NCI-H2227 treated with DMSO at 0.1 percent for 48 hours (cell line): ENCODE measurements around the gene SLCO4C1.

ENCODE experiments used
- DNase-seq: peaks from one replicate; lab custom pipeline; 2025; lab: John Stamatoyannopoulos, UW

SLCO4C1 gene

GRCh38 chr5:102271759-102272158, 24.3 kb downstream of the SLCO4C1 start:
- DNase-seq = no peak

- no peak for DNase-seq
Measured at GRCh38 chr5:102270036-102270435, 26.0 kb downstream of the SLCO4C1 start.

GRCh38 chr5:102262688-102263087, 33.4 kb downstream of the SLCO4C1 start:
- DNase-seq = no peak

GRCh38 chr5:102249381-102249780, 46.7 kb downstream of the SLCO4C1 start:
- DNase-seq = no peak

GRCh38 chr5:102243213-102243612, 52.9 kb downstream of the SLCO4C1 start:
- no peak for DNase-seq

GRCh38 chr5:102241809-102242421, 54.2 kb downstream of the SLCO4C1 start:
- DNase-seq = no peak

- DNase-seq = no peak
Measured at GRCh38 chr5:102231693-102232619, 64.1 kb downstream of the SLCO4C1 start.

GRCh38 chr5:102229685-102230084, 66.4 kb downstream of the SLCO4C1 start:
- DNase-seq = no peak

GRCh38 chr5:102226321-102226720, 69.8 kb downstream of the SLCO4C1 start:
- no peak for DNase-seq

GRCh38 chr5:102223542-102224477, 72.3 kb downstream of the SLCO4C1 start:
- DNase-seq = no peak

GRCh38 chr5:102222772-102223171, 73.3 kb downstream of the SLCO4C1 start:
- no peak for DNase-seq

- no peak for DNase-seq
Measured at GRCh38 chr5:102221949-102222348, 74.1 kb downstream of the SLCO4C1 start.

- DNase-seq = no peak
Measured at GRCh38 chr5:102218159-102218558, 77.9 kb downstream of the SLCO4C1 start.

- no peak for DNase-seq
Measured at GRCh38 chr5:102216678-102217077, 79.4 kb downstream of the SLCO4C1 start.

GRCh38 chr5:102211165-102211564, 84.9 kb downstream of the SLCO4C1 start:
- DNase-seq = no peak

GRCh38 chr5:102200861-102201260, 95.2 kb downstream of the SLCO4C1 start:
- no peak for DNase-seq

- no peak for DNase-seq
Measured at GRCh38 chr5:102196481-102196880, 99.6 kb downstream of the SLCO4C1 start.
